HL-60 (cell line): ENCODE results near the gene DENND10.

Source experiments
- DNase-seq, 2 experiments: peaks; one replicate each; pipeline ENCODE4 v3.0.0-alpha.2; 2010 to 2020; ENCODE audit warnings: low read depth in 1 of 2, low spot score in 1 of 2
- H3K27ac ChIP-seq: fragments of 250-450 bp; sonication (Bioruptor Pico); replicated peaks from 2 replicates; pipeline ENCODE4 v1.5.1; 2020; ENCODE audit warnings: mild to moderate bottlenecking, moderate library complexity
- H3K27me3 ChIP-seq: fragments of 250-450 bp; sonication (Bioruptor Pico); 2 replicates; pipeline ENCODE4 v1.5.1; 2021; ENCODE audit warnings: mild to moderate bottlenecking, moderate library complexity; ENCODE audit not compliant: insufficient read depth, poor library complexity, severe bottlenecking
- H3K4me3 ChIP-seq: replicated peaks from 2 replicates; pipeline ENCODE4 v1.5.1; 2011; ENCODE audit warnings: mild to moderate bottlenecking, control low read depth, low read length; ENCODE audit not compliant: insufficient read depth
- CTCF ChIP-seq: IDR thresholded peaks from one replicate; pipeline ENCODE4 v1.5.1; 2011; ENCODE audit warnings: low read length, control low read depth, inconsistent platforms; ENCODE audit not compliant: insufficient read depth
- GABPA ChIP-seq: IDR thresholded peaks from 2 replicates; pipeline ENCODE4 v1.6.1; 2012; ENCODE audit warnings: low read depth
- POLR2AphosphoS5 ChIP-seq: IDR thresholded peaks from 2 replicates; pipeline ENCODE4 v1.6.1; 2012; ENCODE audit warnings: low read depth
- REST ChIP-seq: IDR thresholded peaks from 2 replicates; pipeline ENCODE4 v1.6.1; 2012; ENCODE audit warnings: low read depth; ENCODE audit not compliant: insufficient replicate concordance
- SPI1 ChIP-seq: IDR thresholded peaks from 2 replicates; pipeline ENCODE4 v1.6.1; 2012; ENCODE audit warnings: low read depth, mild to moderate bottlenecking, borderline replicate concordance

Gene DENND10

GRCh38 chr10:119079599-119080520 is 24.1 kb upstream of the DENND10 start:
- peak overlapping the region; percentile 98 for H3K27ac ChIP-seq
- peak overlapping the region; percentile 63 for H3K4me3 ChIP-seq
- no peaks in the 10 kb centered on the region for H3K27me3 ChIP-seq
- TF ChIP-seq SPI1 (no peak), REST (no peak), POLR2AphosphoS5 (no peak), CTCF (no peak), GABPA (no peak)
- DNase-seq, result peak in 1 of 2 experiments; percentile 54

- Histone ChIP-seq H3K4me3 (peak within 1 kb of the TSS; percentile 63), H3K27ac (peak within 1 kb of the TSS; percentile 98), H3K27me3 (no peaks in the 10 kb centered on the region)
- peak; percentile 91 to 92 for DNase-seq
- TF ChIP-seq POLR2AphosphoS5 (peak; percentile 86; the same call in 1 of the 2 replicates), SPI1 (peak; percentile 20; the same call in 1 of the 2 replicates), REST (peak; percentile 74), CTCF (no peak), GABPA (no peak)
These were observed 23.2 kb upstream of the DENND10 start, which contains the start of gene EIF3A for GRCh38 chr10:119080521-119081259. TSS of gene EIF3A (minus strand) at chr10:119080817. CDS start at chr10:119080676, 141 bp downstream.

GRCh38 chr10:119084896-119085295 is 19.0 kb upstream of the DENND10 start:
- no peaks in the 10 kb centered on the region for H3K27me3 ChIP-seq
- H3K27ac ChIP-seq, result no peak overlapping the region
- H3K4me3 ChIP-seq, result no peak overlapping the region
- no peak for TF ChIP-seq POLR2AphosphoS5
- TF ChIP-seq REST, result no peak
- no peak for TF ChIP-seq GABPA
- TF ChIP-seq SPI1, result no peak
- no peak for TF ChIP-seq CTCF
- no peak for DNase-seq
